Lung (tissue), 12 donors: ENCODE measurements around the gene KCNMA1. TPM values are rescaled to one million over a fixed set of nuclear protein-coding genes. Genes with fewer than 3 reads are reported as not detected.

Experiments
- ATAC-seq: fragments of 200-7000 bp; cut with Tn5 transposase; one replicate; pipeline ENCODE4 v1.9.1; 2020; ENCODE audit warnings: moderate number of reproducible peaks; ENCODE audit not compliant: insufficient read depth, low FRiP score
- DNase-seq, 3 donors: peaks; one replicate each; pipeline ENCODE4 v3.0.0-alpha.2; 2013 to 2017
- H3K27ac ChIP-seq, 2 donors: one replicate each; pipeline ENCODE4 v1.5.1; 2013; ENCODE audit warnings: mild to moderate bottlenecking in 2 of 2, moderate library complexity in 2 of 2, control low read depth in 1 of 2, inconsistent platforms in 1 of 2, low read depth in 1 of 2, low read length in 1 of 2
- H3K27me3 ChIP-seq, 3 donors: one replicate each; pipeline ENCODE4 v1.5.1; 2013; ENCODE audit warnings: low read length in 2 of 3; ENCODE audit not compliant: control insufficient read depth in 3 of 3, insufficient read depth in 3 of 3
- H3K36me3 ChIP-seq, 4 donors: one replicate each; pipeline ENCODE4 v1.5.1; 2013; ENCODE audit warnings: low read length in 4 of 4, mild to moderate bottlenecking in 1 of 4, moderate library complexity in 1 of 4; ENCODE audit not compliant: control insufficient read depth in 4 of 4, insufficient read depth in 4 of 4
- H3K4me1 ChIP-seq, 5 donors: one replicate each; pipeline ENCODE4 v1.5.1; 2013; ENCODE audit warnings: low read length in 5 of 5, mild to moderate bottlenecking in 2 of 5, moderate library complexity in 1 of 5; ENCODE audit not compliant: control insufficient read depth in 5 of 5, insufficient read depth in 5 of 5
- H3K4me3 ChIP-seq: one replicate; pipeline ENCODE4 v1.5.1; 2013; ENCODE audit warnings: mild to moderate bottlenecking, control low read depth, moderate library complexity
- H3K9ac ChIP-seq, 2 donors: one replicate each; pipeline ENCODE4 v1.5.1; 2013; ENCODE audit warnings: low read length in 2 of 2, control low read depth in 1 of 2; ENCODE audit not compliant: insufficient read depth in 1 of 2
- H3K9me3 ChIP-seq, 4 donors: one replicate each; pipeline ENCODE4 v1.5.1; 2013; ENCODE audit warnings: low read length in 3 of 4, mild to moderate bottlenecking in 1 of 4, moderate library complexity in 1 of 4; ENCODE audit not compliant: control insufficient read depth in 4 of 4, insufficient read depth in 3 of 4
- CTCF ChIP-seq: IDR thresholded peaks from 2 replicates; pipeline ENCODE4 v1.5.1; 2012; ENCODE audit warnings: mild to moderate bottlenecking; ENCODE audit errors: control extremely low read depth, extremely low read depth
- WGBS, 2 donors: extraction: QIAGEN DNeasy Blood & Tissue Kit; methylation state at CpG; one replicate each; pipeline ENCODE4 v1.1.7; 2013; 5-methylcytosine and 5-hydroxymethylcytosine counted together
- polyA plus RNA-seq, 2 donors: library from polyadenylated mRNA; stranded (reverse); fragments of 200-250 nt; gene quantifications; one replicate each; pipeline ENCODE4 v1.2.1, GENCODE V29; 2013
- total RNA-seq, 2 donors: library from RNA; depleted of rRNA in 1 of 2; stranded (reverse); fragments of >200 nt in 1 of 2; gene quantifications; one replicate each; pipeline ENCODE4 v1.2.1, GENCODE V29; 2014 to 2021
- donor health status: control.
- donor health status: control.
- donor health status: Bipolar disorder and iron deficiency.
- donor health status: healthy.
- donor health status: DM: yes; HTN: yes; CAD: no.

KCNMA1 gene
- total and polyA plus RNA-seq, 4 donors: 3.8 to 13.0 (median 5.5) TPM

- ATAC-seq (no peak), DNase-seq (no peak)
These were observed 15.6 kb upstream of the KCNMA1 start for GRCh38 chr10:77653210-77653609.

GRCh38 chr10:77649333-77650331, 12.0 kb upstream of the KCNMA1 start:
- Histone ChIP-seq H3K27me3 (peaks cover 3 to 10% (median 9%) of the 10 kb centered on the region in 3 donors), H3K9me3 (no peaks in the 10 kb centered on the region), H3K9ac (no peak overlapping the region), H3K4me3 (no peak overlapping the region), H3K4me1 (no peaks in the 10 kb centered on the region), H3K36me3 (no peaks in the 10 kb centered on the region), H3K27ac (no peak overlapping the region)
- DNase-seq (no peak), ATAC-seq (no peak)
- TF ChIP-seq CTCF: no peak
- 76 to 78% methylated on average over 8 of the region's 8 CpGs for WGBS, 2 donors

More at GRCh38 chr10:77653210-77653609, 15.6 kb upstream of the KCNMA1 start:
- H3K9ac ChIP-seq: no peak overlapping the region
- no peak for TF ChIP-seq CTCF
- H3K27me3 ChIP-seq: peaks cover 0 to 4% (median under 1%) of the 10 kb centered on the region in 3 donors
- no peak overlapping the region for H3K4me3 ChIP-seq
- H3K4me1 ChIP-seq: no peaks in the 10 kb centered on the region
- H3K9me3 ChIP-seq: no peaks in the 10 kb centered on the region
- no peak overlapping the region for H3K27ac ChIP-seq
- H3K36me3 ChIP-seq: no peaks in the 10 kb centered on the region

- DNase-seq: no peak
- H3K27ac ChIP-seq: no peak overlapping the region
- WGBS, 2 donors: 52 to 63% methylated on average over 1 of the region's 1 CpG
These were observed 10.9 kb upstream of the KCNMA1 start for GRCh38 chr10:77648472-77648871.

More at GRCh38 chr10:77648472-77648871, 10.9 kb upstream of the KCNMA1 start:
- Histone ChIP-seq H3K9me3 (no peaks in the 10 kb centered on the region), H3K4me3 (no peak overlapping the region), H3K9ac (no peak overlapping the region), H3K4me1 (no peaks in the 10 kb centered on the region), H3K36me3 (no peaks in the 10 kb centered on the region), H3K27me3 (peaks cover 3 to 10% (median 9%) of the 10 kb centered on the region in 3 donors)
- TF ChIP-seq CTCF: no peak
- ATAC-seq: no peak
